Neuronal stem cell (in vitro differentiated cells): ENCODE measurements around the gene NSF.
A peak's percentile ranks its signal among the peaks of the same experiment; 100 is the strongest.

Source experiments
- DNase-seq: peaks from one replicate; pipeline ENCODE4 v3.0.0-alpha.2; 2013; ENCODE audit warnings: low spot score
- H2AFZ ChIP-seq: one replicate; pipeline ENCODE4 v1.6.1; 2013; ENCODE audit warnings: mild to moderate bottlenecking, low read length, inconsistent platforms
- H2AK5ac ChIP-seq: 2 replicates; pipeline ENCODE4 v1.6.1; 2013; ENCODE audit warnings: low read depth, mild to moderate bottlenecking, inconsistent platforms, low read length, moderate library complexity, mixed read lengths
- H2BK120ac ChIP-seq: 2 replicates; pipeline ENCODE4 v1.6.1; 2013; ENCODE audit warnings: low read depth, mild to moderate bottlenecking, inconsistent platforms, low read length, moderate library complexity, mixed read lengths
- H2BK12ac ChIP-seq: one replicate; pipeline ENCODE4 v1.6.1; 2013; ENCODE audit warnings: low read length, inconsistent platforms
- H2BK15ac ChIP-seq: 2 replicates; pipeline ENCODE4 v1.6.1; 2013; ENCODE audit warnings: mild to moderate bottlenecking, low read length, inconsistent platforms, mixed read lengths
- H2BK5ac ChIP-seq: one replicate; pipeline ENCODE4 v1.6.1; 2013; ENCODE audit warnings: inconsistent platforms, mild to moderate bottlenecking, low read length, moderate library complexity
- H3K14ac ChIP-seq: one replicate; pipeline ENCODE4 v1.6.1; 2013; ENCODE audit warnings: low read length, inconsistent platforms
- H3K18ac ChIP-seq: 2 replicates; pipeline ENCODE4 v1.6.1; 2013; ENCODE audit warnings: low read length, inconsistent platforms
- H3K23ac ChIP-seq: 2 replicates; pipeline ENCODE4 v1.6.1; 2013; ENCODE audit warnings: low read depth, mild to moderate bottlenecking, mixed read lengths, low read length, inconsistent platforms; ENCODE audit not compliant: poor library complexity
- H3K27ac ChIP-seq: replicated peaks from 3 replicates; pipeline ENCODE4 v1.5.1; 2013; ENCODE audit warnings: low read length, inconsistent platforms
- H3K27me3 ChIP-seq, 3 experiments: 2 replicates each; pipeline ENCODE4 v1.6.1; 2013; ENCODE audit warnings: low read length in 3 of 3, mild to moderate bottlenecking in 2 of 3, inconsistent platforms in 1 of 3, low read depth in 1 of 3, mixed read lengths in 1 of 3, moderate library complexity in 1 of 3; ENCODE audit not compliant: control insufficient read depth in 3 of 3, insufficient read depth in 3 of 3
- H3K36me3 ChIP-seq, 2 donors: replicated peaks in 1 of 2; 2 replicates each; pipeline ENCODE4 v1.6.1; 2013; ENCODE audit warnings: low read length in 2 of 2; ENCODE audit not compliant: control insufficient read depth in 2 of 2, insufficient read depth in 2 of 2
- H3K4ac ChIP-seq: 2 replicates; pipeline ENCODE4 v1.6.1; 2013; ENCODE audit warnings: inconsistent platforms, mild to moderate bottlenecking, low read length, moderate library complexity
- H3K4me1 ChIP-seq, 2 donors: 1 replicate in 1 of 2; 2 replicates in 1 of 2; pipeline ENCODE4 v1.6.1; 2013; ENCODE audit warnings: low read length in 2 of 2, low read depth in 1 of 2; ENCODE audit not compliant: control insufficient read depth in 2 of 2, insufficient read depth in 1 of 2
- H3K4me2 ChIP-seq: one replicate; pipeline ENCODE4 v1.6.1; 2013; ENCODE audit warnings: mild to moderate bottlenecking, low read length, inconsistent platforms; ENCODE audit not compliant: insufficient read depth, poor library complexity, severe bottlenecking
- H3K4me3 ChIP-seq, 2 donors: 2 replicates each; pipeline ENCODE4 v1.5.1; 2013; ENCODE audit warnings: low read length in 2 of 2, mild to moderate bottlenecking in 2 of 2, inconsistent platforms in 1 of 2, moderate library complexity in 1 of 2
- H3K79me1 ChIP-seq: one replicate; pipeline ENCODE4 v1.6.1; 2013; ENCODE audit warnings: low read depth, mild to moderate bottlenecking, inconsistent platforms, low read length, moderate library complexity
- H3K9ac ChIP-seq: one replicate; pipeline ENCODE4 v1.6.1; 2013; ENCODE audit warnings: mild to moderate bottlenecking, low read depth, low read length, inconsistent platforms; ENCODE audit not compliant: poor library complexity
- H3K9me3 ChIP-seq, 2 donors: replicated peaks in 1 of 2; 2 replicates each; pipeline versions ENCODE3 to v1.6.1; 2013; ENCODE audit warnings: low read length in 2 of 2, mild to moderate bottlenecking in 2 of 2, inconsistent platforms in 1 of 2, low read depth in 1 of 2, mixed read lengths in 1 of 2, moderate library complexity in 1 of 2; ENCODE audit not compliant: control insufficient read depth in 2 of 2, insufficient read depth in 1 of 2
- H4K8ac ChIP-seq: one replicate; pipeline ENCODE4 v1.6.1; 2013; ENCODE audit warnings: low read depth, mild to moderate bottlenecking, inconsistent platforms, low read length, moderate library complexity
- H4K91ac ChIP-seq: one replicate; pipeline ENCODE4 v1.6.1; 2013; ENCODE audit warnings: low read length, low read depth, mild to moderate bottlenecking, inconsistent platforms; ENCODE audit not compliant: poor library complexity
- WGBS, 2 donors: extraction: QIAGEN DNeasy Blood & Tissue Kit; methylation state at CpG; one replicate each; pipeline ENCODE4 v1.1.7; 2013; ENCODE audit warnings: missing lambda C conversion rate in 2 of 2, mixed read lengths in 1 of 2; ENCODE audit not compliant: insufficient read length in 2 of 2, insufficient replicate concordance in 1 of 2; ENCODE audit errors: extremely low coverage in 2 of 2; 5-methylcytosine and 5-hydroxymethylcytosine counted together

NSF gene

GRCh38 chr17:46719891-46720290 lies 129.4 kb downstream of the NSF start:
- H2AFZ ChIP-seq = no peak overlapping the region
- H3K4me2 ChIP-seq = no peak overlapping the region
- H3K4me3 ChIP-seq = no peak overlapping the region
- no CpG with 5 or more reads among the region's 3 CpGs for WGBS, 2 donors
- no peak overlapping the region for H3K4ac ChIP-seq
- no peak overlapping the region for H2BK5ac ChIP-seq
- no peak overlapping the region for H2BK120ac ChIP-seq
- no peaks in the 10 kb centered on the region for H3K9me3 ChIP-seq
- H3K18ac ChIP-seq = no peak overlapping the region
- no peaks in the 10 kb centered on the region for H3K27me3 ChIP-seq
- no peak overlapping the region for H3K14ac ChIP-seq
- no peak overlapping the region for H3K27ac ChIP-seq
- peaks cover 2 to 31% of the 10 kb centered on the region in 2 donors for H3K36me3 ChIP-seq
- no peak overlapping the region for H3K9ac ChIP-seq
- H2BK15ac ChIP-seq = no peak overlapping the region
- H3K23ac ChIP-seq = no peak overlapping the region
- peaks cover 4 to 9% of the 10 kb centered on the region in 2 donors for H3K4me1 ChIP-seq
- DNase-seq = no peak
- no peak overlapping the region for H4K91ac ChIP-seq
- no peak overlapping the region for H4K8ac ChIP-seq
- H2AK5ac ChIP-seq = no peak overlapping the region
- no peak overlapping the region for H2BK12ac ChIP-seq
- H3K79me1 ChIP-seq = no peaks in the 10 kb centered on the region

- no peaks in the 10 kb centered on the region for H3K79me1 ChIP-seq
- no peak overlapping the region for H2AK5ac ChIP-seq
- H3K36me3 ChIP-seq = peaks cover 2 to 26% of the 10 kb centered on the region in 2 donors
- DNase-seq = no peak
- H3K4ac ChIP-seq = no peak overlapping the region
- no peak overlapping the region for H3K23ac ChIP-seq
- H2BK12ac ChIP-seq = no peak overlapping the region
- H3K9me3 ChIP-seq = no peaks in the 10 kb centered on the region
- H3K4me1 ChIP-seq = peaks cover 4 to 9% of the 10 kb centered on the region in 2 donors
- no peak overlapping the region for H2BK120ac ChIP-seq
- H2BK5ac ChIP-seq = no peak overlapping the region
- H4K8ac ChIP-seq = no peak overlapping the region
- no peak overlapping the region for H3K27ac ChIP-seq
- H2AFZ ChIP-seq = no peak overlapping the region
- no peak overlapping the region for H3K14ac ChIP-seq
- no peak overlapping the region for H3K4me2 ChIP-seq
- H4K91ac ChIP-seq = no peak overlapping the region
- no peak overlapping the region for H3K4me3 ChIP-seq
- peak overlapping the region; percentile 77 for H3K18ac ChIP-seq
- WGBS, 2 donors = no CpG with 5 or more reads among the region's 5 CpGs
- H2BK15ac ChIP-seq = no peak overlapping the region
- no peaks in the 10 kb centered on the region for H3K27me3 ChIP-seq
- no peak overlapping the region for H3K9ac ChIP-seq
Observed at GRCh38 chr17:46720408-46720807, 129.9 kb downstream of the NSF start.

- Histone ChIP-seq H3K27ac (no peak overlapping the region), H3K18ac (no peak overlapping the region), H3K23ac (no peak overlapping the region), H3K14ac (no peak overlapping the region), H2BK15ac (no peak overlapping the region), H3K4me2 (no peak overlapping the region), H3K4me1 (peaks cover 7 to 30% of the 10 kb centered on the region in 2 donors), H3K9me3 (no peaks in the 10 kb centered on the region), H4K91ac (no peak overlapping the region), H3K4me3 (no peak overlapping the region), H2AFZ (no peak overlapping the region), H4K8ac (no peak overlapping the region), H3K36me3 (peaks cover 2 to 13% of the 10 kb centered on the region in 2 donors), H2BK5ac (no peak overlapping the region), H3K4ac (no peak overlapping the region), H2BK120ac (no peak overlapping the region), H3K79me1 (no peaks in the 10 kb centered on the region), H3K9ac (no peak overlapping the region), H2AK5ac (no peak overlapping the region), H3K27me3 (no peaks in the 10 kb centered on the region), H2BK12ac (no peak overlapping the region)
- WGBS, 2 donors = no CpG with 5 or more reads among the region's 7 CpGs
- no peak for DNase-seq
Observed at GRCh38 chr17:46722662-46723285, 132.3 kb downstream of the NSF start.

GRCh38 chr17:46726206-46726605 lies 135.7 kb downstream of the NSF start:
- H2AK5ac ChIP-seq = no peak overlapping the region
- no CpG with 5 or more reads among the region's 3 CpGs for WGBS, 2 donors
- H2BK12ac ChIP-seq = no peak overlapping the region
- no peak overlapping the region for H3K27ac ChIP-seq
- H3K79me1 ChIP-seq = no peaks in the 10 kb centered on the region
- H4K8ac ChIP-seq = no peak overlapping the region
- H2BK15ac ChIP-seq = no peak overlapping the region
- no peak overlapping the region for H3K4me2 ChIP-seq
- H3K9ac ChIP-seq = no peak overlapping the region
- H2AFZ ChIP-seq = no peak overlapping the region
- no peaks in the 10 kb centered on the region for H3K9me3 ChIP-seq
- DNase-seq = no peak
- no peak overlapping the region for H3K18ac ChIP-seq
- H2BK120ac ChIP-seq = no peak overlapping the region
- peaks cover 0 to 14% of the 10 kb centered on the region in 2 donors for H3K36me3 ChIP-seq
- no peak overlapping the region for H3K14ac ChIP-seq
- no peak overlapping the region for H2BK5ac ChIP-seq
- H3K4ac ChIP-seq = no peak overlapping the region
- H3K4me1 ChIP-seq = peaks cover 3 to 44% of the 10 kb centered on the region in 2 donors
- H3K23ac ChIP-seq = no peak overlapping the region
- H3K27me3 ChIP-seq = no peaks in the 10 kb centered on the region
- H4K91ac ChIP-seq = no peak overlapping the region
- H3K4me3 ChIP-seq = no peak overlapping the region
